K562 (cell line): ENCODE results near the gene MDH2. TPM values are rescaled to one million over a fixed set of nuclear protein-coding genes. Genes with fewer than 3 reads are reported as not detected.
A peak's percentile ranks its signal among the peaks of the same experiment; 100 is the strongest.

ENCODE experiments used
- CAMTA2 ChIP-seq: fragments of 250-450 bp; sonication (Bioruptor Pico); conservative IDR thresholded peaks from 2 replicates; pipeline ENCODE4 v1.5.1; 2022
- CTBP1 ChIP-seq: fragments of 450-650 bp; IDR thresholded peaks from 2 replicates; pipeline ENCODE4 v1.6.1; 2016; ENCODE audit warnings: borderline replicate concordance
- ETV1 ChIP-seq: fragments of 450-650 bp; conservative IDR thresholded peaks from 2 replicates; pipeline ENCODE4 v1.6.1; 2016; ENCODE audit warnings: missing genetic modification characterization, control low read depth, low read depth, missing compliant biosample characterization
- HDAC6 ChIP-seq: IDR thresholded peaks from 2 replicates; pipeline ENCODE4 v1.6.1; 2012; ENCODE audit warnings: low read depth, mild to moderate bottlenecking, control low read depth, inconsistent platforms, low read length, moderate library complexity
- KDM5B ChIP-seq: fragments of 200-600 bp; sonication (generic); IDR thresholded peaks from 2 replicates; pipeline ENCODE4 v1.6.1; 2012; ENCODE audit warnings: low read depth, mild to moderate bottlenecking, moderate library complexity, low read length, control low read depth, inconsistent platforms; ENCODE audit not compliant: insufficient replicate concordance
- MECOM ChIP-seq: fragments of 250-450 bp; sonication (Bioruptor Pico); IDR thresholded peaks from 2 replicates; pipeline ENCODE4 v1.8.0; 2022; ENCODE audit warnings: inconsistent platforms
- OTX1 ChIP-seq: fragments of 450-650 bp; formaldehyde crosslinking; IDR thresholded peaks from 2 replicates; pipeline ENCODE4 v1.4.0; 2022; ENCODE audit warnings: mild to moderate bottlenecking
- POLR2AphosphoS5 ChIP-seq: IDR thresholded peaks from 2 replicates; pipeline ENCODE4 v1.6.1; 2011; ENCODE audit warnings: mild to moderate bottlenecking, low read depth, low read length, moderate library complexity; ENCODE audit not compliant: control insufficient read depth, insufficient read depth
- POLR3A ChIP-seq: IDR thresholded peaks from 2 replicates; pipeline ENCODE4 v1.6.1; 2011; ENCODE audit warnings: borderline replicate concordance, mild to moderate bottlenecking, moderate library complexity; ENCODE audit not compliant: insufficient read length, insufficient read depth; ENCODE audit errors: extremely low read depth
- PTRF ChIP-seq: fragments of 450-650 bp; IDR thresholded peaks from 2 replicates; pipeline ENCODE4 v1.6.1; 2016; ENCODE audit warnings: mild to moderate bottlenecking, missing genetic modification characterization, missing compliant biosample characterization
- TAL1 ChIP-seq: fragments of 450-650 bp; IDR thresholded peaks from 2 replicates; pipeline ENCODE4 v1.6.1; 2016; ENCODE audit warnings: mild to moderate bottlenecking
- XRCC3 ChIP-seq: fragments of 450-650 bp; IDR thresholded peaks from 2 replicates; pipeline ENCODE4 v1.6.1; 2017; ENCODE audit warnings: mild to moderate bottlenecking, moderate library complexity
- ZNF263 ChIP-seq: sonication (generic); formaldehyde crosslinking; IDR thresholded peaks from 2 replicates; pipeline ENCODE4 v1.8.0; 2022; ENCODE audit warnings: mild to moderate bottlenecking, missing genetic modification reagents, borderline replicate concordance
- ZSCAN29 ChIP-seq: fragments of 450-650 bp; IDR thresholded peaks from 2 replicates; pipeline ENCODE4 v1.6.1; 2017
- polyA plus RNA-seq, 8 experiments: library from polyadenylated mRNA; depleted of rRNA in 4 of 8; stranded (reverse) in 5 of 8; unstranded in 3 of 8; fragments of >200 nt; fragmentation: Nextera tagmentation in 2 of 8; fragmentation: Illumina TruSeq in 1 of 8; extraction: Ambion mirVana in 2 of 8; extraction: Trizol in 1 of 8; gene quantifications; 2 replicates each; pipeline versions ENCODE4 v1.2.1 to v1.2.3, GENCODE V29; 2011 to 2014; ENCODE audit warnings: inconsistent platforms in 1 of 8, missing spikeins in 1 of 8
- total RNA-seq, 7 experiments: library from RNA; depleted of rRNA in 6 of 7; stranded (reverse); fragments of >200 nt in 6 of 7; fragmentation: Illumina TruSeq in 2 of 7; extraction: Trizol in 2 of 7; gene quantifications; 2 replicates each; pipeline versions ENCODE4 v1.2.1 to v1.2.3, GENCODE V29; 2011 to 2021; ENCODE audit warnings: low replicate concordance in 1 of 7
- TF ChIP-seq, protein P1 (sequence below): sonication (generic); formaldehyde crosslinking; IDR thresholded peaks from 2 replicates; pipeline ENCODE4 v1.8.1; 2023; ENCODE audit warnings: mild to moderate bottlenecking, missing genetic modification reagents
- TF ChIP-seq, protein P2 (sequence below): fragments of 450-650 bp; formaldehyde crosslinking; IDR thresholded peaks from 2 replicates; pipeline ENCODE4 v1.4.0; 2020; ENCODE audit warnings: mild to moderate bottlenecking
- TF ChIP-seq, protein P3 (sequence below): fragments of 250-450 bp; sonication (Bioruptor Pico); IDR thresholded peaks from 2 replicates; pipeline ENCODE4 v1.8.0; 2022; ENCODE audit warnings: moderate library complexity, mild to moderate bottlenecking, inconsistent platforms
- TF ChIP-seq, protein P4 (sequence below), 2 experiments: fragments of 450-650 bp in 1 of 2; sonication (generic) in 1 of 2; formaldehyde crosslinking in 1 of 2; IDR thresholded peaks in 1 of 2; conservative IDR thresholded peaks in 1 of 2; 2 replicates each; pipeline versions ENCODE4 v1.6.1 to v1.8.1; 2016 to 2023; ENCODE audit warnings: mild to moderate bottlenecking in 2 of 2, moderate library complexity in 2 of 2, inconsistent platforms in 1 of 2, missing genetic modification reagents in 1 of 2
- TF ChIP-seq, protein P5 (sequence below): fragments of 450-650 bp; formaldehyde crosslinking; IDR thresholded peaks from 2 replicates; pipeline ENCODE4 v1.4.0; 2020; ENCODE audit warnings: mild to moderate bottlenecking, moderate library complexity

MDH2 gene
- total and polyA plus RNA-seq, 9 of the 15 experiments (the other 6 are each of a cell fraction or from before 2014, with no cell fraction given) = 106 to 701 (median 242) TPM

DNA sequence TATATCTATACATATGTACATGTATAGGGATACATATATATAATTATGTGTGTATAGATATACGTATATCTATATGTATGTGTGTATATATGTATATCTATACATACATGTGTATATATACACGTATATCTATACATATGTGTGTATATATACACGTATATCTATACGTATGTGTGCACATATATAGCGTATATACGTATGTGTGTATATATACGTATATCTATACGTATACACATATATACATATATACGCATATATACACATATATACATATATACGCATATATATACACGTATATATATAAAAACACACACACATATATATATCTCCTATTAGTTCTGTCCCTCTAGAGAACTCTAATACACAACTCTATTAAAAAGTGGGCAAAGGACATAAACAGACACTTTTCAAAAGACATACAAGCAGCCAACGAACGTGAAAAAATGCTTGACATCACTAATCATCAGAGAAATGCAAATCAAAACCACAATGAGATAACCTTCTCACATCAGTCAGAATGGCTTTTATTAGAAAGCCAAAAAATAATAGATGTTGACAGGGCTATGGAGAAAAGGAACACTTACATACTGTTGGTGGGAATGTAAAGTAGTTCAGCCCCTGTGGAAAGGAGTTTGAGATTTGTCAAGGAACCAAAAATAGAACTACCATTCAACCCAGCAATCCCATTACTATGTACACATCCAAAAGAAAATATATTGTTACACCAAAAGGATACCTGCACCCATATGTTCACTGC, 31.5 kb upstream of the MDH2 start (continued):
- TF ChIP-seq XRCC3 = no peak
- 0 out of 2 replicates have a peak, but pooled peaks have one; percentile 52 for TF ChIP-seq PTRF
- no peak for TF ChIP-seq TAL1
- TF ChIP-seq MECOM = peak; percentile 66; the same call in 1 of the 2 replicates
- no peak for TF ChIP-seq KDM5B
- TF ChIP-seq ETV1 = no peak
- TF ChIP-seq CAMTA2 (CRISPR knock-in tag) = peak; percentile 94
- TF ChIP-seq CTBP1 = no peak
- TF ChIP-seq, protein P1, sequence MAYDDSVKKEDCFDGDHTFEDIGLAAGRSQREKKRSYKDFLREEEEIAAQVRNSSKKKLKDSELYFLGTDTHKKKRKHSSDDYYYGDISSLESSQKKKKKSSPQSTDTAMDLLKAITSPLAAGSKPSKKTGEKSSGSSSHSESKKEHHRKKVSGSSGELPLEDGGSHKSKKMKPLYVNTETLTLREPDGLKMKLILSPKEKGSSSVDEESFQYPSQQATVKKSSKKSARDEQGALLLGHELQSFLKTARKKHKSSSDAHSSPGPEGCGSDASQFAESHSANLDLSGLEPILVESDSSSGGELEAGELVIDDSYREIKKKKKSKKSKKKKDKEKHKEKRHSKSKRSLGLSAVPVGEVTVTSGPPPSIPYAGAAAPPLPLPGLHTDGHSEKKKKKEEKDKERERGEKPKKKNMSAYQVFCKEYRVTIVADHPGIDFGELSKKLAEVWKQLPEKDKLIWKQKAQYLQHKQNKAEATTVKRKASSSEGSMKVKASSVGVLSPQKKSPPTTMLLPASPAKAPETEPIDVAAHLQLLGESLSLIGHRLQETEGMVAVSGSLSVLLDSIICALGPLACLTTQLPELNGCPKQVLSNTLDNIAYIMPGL (CRISPR knock-in tag) = no peak
- TF ChIP-seq, protein P2, sequence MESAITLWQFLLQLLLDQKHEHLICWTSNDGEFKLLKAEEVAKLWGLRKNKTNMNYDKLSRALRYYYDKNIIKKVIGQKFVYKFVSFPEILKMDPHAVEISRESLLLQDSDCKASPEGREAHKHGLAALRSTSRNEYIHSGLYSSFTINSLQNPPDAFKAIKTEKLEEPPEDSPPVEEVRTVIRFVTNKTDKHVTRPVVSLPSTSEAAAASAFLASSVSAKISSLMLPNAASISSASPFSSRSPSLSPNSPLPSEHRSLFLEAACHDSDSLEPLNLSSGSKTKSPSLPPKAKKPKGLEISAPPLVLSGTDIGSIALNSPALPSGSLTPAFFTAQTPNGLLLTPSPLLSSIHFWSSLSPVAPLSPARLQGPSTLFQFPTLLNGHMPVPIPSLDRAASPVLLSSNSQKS (CRISPR knock-in tag) = no peak
- TF ChIP-seq, protein P3, sequence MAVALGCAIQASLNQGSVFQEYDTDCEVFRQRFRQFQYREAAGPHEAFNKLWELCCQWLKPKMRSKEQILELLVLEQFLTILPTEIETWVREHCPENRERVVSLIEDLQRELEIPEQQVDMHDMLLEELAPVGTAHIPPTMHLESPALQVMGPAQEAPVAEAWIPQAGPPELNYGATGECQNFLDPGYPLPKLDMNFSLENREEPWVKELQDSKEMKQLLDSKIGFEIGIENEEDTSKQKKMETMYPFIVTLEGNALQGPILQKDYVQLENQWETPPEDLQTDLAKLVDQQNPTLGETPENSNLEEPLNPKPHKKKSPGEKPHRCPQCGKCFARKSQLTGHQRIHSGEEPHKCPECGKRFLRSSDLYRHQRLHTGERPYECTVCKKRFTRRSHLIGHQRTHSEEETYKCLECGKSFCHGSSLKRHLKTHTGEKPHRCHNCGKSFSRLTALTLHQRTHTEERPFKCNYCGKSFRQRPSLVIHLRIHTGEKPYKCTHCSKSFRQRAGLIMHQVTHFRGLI = peak; percentile 96
- no peak for TF ChIP-seq POLR2AphosphoS5
- TF ChIP-seq POLR3A = no peak
- no peak for TF ChIP-seq ZSCAN29
- no peak for TF ChIP-seq HDAC6
- TF ChIP-seq, protein P4, sequence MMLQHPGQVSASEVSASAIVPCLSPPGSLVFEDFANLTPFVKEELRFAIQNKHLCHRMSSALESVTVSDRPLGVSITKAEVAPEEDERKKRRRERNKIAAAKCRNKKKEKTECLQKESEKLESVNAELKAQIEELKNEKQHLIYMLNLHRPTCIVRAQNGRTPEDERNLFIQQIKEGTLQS (IDR thresholded peaks at IDR 0.05) = no peak
- TF ChIP-seq, protein P4 (CRISPR knock-in tag; conservative IDR thresholded peaks at IDR 0.05) = no peak
- TF ChIP-seq, protein P5, sequence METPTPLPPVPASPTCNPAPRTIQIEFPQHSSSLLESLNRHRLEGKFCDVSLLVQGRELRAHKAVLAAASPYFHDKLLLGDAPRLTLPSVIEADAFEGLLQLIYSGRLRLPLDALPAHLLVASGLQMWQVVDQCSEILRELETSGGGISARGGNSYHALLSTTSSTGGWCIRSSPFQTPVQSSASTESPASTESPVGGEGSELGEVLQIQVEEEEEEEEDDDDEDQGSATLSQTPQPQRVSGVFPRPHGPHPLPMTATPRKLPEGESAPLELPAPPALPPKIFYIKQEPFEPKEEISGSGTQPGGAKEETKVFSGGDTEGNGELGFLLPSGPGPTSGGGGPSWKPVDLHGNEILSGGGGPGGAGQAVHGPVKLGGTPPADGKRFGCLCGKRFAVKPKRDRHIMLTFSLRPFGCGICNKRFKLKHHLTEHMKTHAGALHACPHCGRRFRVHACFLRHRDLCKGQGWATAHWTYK (CRISPR knock-in tag) = no peak
- TF ChIP-seq OTX1 = peak; percentile 89
- no peak for TF ChIP-seq ZNF263
